Right lung (tissue), 5 donors: Measurements from ENCODE around the gene NFATC1. TPM values are rescaled to one million over a fixed set of nuclear protein-coding genes. Genes with fewer than 3 reads are reported as not detected.

ENCODE experiments used
- DNase-seq, 2 donors: peaks; one replicate each; pipeline ENCODE4 v3.0.0-alpha.2; 2013
- polyA plus RNA-seq, 5 donors: library from polyadenylated mRNA; unstranded; fragments of 120-200 nt; gene quantifications; one replicate each; pipeline versions ENCODE4 v1.2.1 to v1.2.3, GENCODE V29; 2013; ENCODE audit warnings: inconsistent platforms in 1 of 5, low replicate concordance in 1 of 5; ENCODE audit not compliant: insufficient read length in 5 of 5, insufficient read depth in 1 of 5

NFATC1 gene
- polyA plus RNA-seq, 5 donors = 5.6 to 8.0 (median 6.9) TPM

DNA sequence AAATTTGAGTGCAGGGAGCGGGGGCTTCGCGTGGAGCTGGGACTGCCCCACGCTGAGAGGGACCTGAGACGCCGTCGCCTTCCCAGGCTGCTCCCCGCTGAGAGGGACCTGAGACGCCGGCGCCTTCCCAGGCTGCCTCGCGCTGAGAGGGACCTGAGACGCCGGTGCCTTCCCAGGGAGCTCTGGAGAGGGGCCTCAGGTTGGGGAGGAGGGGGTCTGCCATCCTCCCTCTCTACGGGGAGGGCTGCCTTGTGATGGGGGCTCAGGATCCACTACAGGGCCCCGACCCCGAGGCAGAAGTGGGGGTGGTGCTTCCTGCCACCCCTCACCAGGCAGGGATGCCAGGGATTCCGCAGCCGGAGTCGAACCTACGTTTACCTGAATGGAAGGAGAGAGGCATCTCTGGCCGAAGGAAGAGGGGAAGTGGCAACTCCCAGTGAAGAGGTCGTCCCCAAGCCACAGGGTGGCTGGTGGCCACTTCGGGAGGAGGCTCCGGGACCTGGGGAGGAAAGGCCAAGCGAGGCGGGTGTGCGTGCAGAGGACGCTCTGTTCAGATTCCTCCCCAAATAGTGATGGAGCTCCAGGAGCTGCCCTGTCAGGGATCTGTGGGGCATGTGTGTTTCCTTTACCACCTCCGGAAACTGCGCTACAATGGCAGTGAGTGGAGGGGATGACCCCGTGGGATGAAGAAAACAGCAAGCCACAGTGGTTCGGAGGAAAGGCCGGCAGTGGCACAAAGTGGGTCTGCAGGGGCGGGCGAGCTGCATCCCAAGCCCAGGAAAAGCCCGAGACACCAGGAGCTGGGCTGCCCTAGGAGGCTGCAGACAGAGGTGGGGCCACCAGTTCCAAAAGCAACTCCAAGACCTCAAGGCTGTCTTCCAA lies 175.7 kb downstream of the NFATC1 start:
- no peak for DNase-seq

DNA sequence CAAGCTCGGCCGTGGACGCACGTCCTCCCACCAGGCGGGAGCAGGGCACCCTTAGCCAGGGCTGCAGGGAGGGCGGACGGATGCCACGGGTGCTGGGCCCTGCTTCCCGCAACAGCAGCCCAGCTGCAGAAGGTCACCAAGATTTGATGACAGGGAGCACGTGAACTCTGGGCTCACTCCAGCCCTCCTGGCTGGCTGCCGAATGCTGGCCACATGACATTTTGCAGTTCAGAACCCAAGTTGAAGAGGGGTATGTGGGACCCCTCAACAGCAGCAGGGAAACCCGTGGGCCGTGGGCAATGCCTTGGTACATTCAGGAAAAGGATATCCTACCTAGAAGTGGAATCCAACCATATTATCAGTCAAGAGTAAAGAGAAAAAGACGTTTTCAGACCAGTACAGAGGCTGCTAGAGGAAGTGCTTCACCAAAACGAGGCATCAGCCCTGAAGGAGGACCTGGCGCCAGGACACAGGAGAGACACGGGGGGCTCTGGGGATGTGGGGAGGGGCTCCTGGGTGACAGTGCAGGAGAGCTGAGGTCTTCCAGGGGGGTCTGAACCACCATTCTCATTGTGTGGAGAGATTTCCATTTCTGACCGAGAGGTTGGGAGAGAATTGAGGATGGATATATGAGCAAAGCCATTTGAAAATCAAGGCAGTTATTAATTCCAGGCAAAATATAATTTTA lies 176.5 kb downstream of the NFATC1 start:
- no peak for DNase-seq

DNA sequence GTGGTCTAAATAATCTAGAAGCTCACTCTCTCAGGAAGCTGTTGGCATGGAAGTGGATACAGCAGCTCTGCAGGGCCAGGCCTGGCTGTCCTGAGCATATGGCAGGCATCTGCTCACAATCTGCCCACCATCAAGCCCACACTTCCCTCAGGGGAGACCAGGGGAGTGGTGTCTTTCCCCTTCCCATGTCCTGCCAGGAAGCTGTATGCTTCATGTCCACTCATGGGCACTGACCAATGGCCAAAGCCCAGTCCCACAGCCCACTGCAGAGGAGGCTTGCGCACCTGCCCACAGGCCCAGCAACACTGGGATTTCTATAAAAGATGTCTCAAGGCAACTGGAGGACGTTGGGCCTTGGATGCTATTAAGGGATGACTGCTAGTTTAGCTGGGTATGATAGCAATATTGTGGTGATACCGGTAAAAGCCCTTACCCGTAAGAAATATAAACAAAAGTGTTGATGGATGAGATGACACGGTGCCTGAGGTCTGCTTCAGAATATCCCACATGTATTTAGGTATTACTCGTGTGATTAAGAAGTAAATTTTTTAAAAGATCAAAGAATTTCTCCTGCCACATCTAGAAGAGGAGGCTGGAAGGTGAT lies 177.2 kb downstream of the NFATC1 start:
- DNase-seq = no peak

DNA sequence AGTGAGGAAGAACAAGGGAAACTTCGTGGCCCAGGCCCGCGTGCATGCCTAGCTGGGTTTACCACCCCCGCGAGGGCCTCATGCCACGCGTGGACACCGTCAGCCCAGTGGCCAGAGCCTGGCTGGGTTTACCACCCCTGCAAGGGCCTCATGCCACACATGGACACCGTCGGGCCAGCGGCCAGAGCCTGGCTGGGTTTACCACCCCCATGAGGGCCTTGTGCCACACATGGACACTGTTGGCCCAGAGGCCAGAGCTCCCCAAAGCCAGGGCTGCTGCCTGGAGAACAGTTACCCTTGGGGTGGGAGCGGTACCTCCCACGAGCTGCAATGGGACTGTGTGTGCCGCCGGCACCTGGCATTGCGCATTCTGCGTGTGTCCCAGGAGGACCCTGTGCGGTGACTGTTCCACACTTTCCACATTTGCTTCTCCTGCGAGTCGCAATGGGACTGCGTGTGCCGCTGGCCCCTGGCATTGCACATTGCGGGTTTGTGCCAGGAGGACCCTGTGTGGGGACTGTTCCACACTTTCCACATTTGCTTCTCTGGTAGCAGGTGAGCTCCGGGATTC lies 178.3 kb downstream of the NFATC1 start:
- DNase-seq = no peak

DNA sequence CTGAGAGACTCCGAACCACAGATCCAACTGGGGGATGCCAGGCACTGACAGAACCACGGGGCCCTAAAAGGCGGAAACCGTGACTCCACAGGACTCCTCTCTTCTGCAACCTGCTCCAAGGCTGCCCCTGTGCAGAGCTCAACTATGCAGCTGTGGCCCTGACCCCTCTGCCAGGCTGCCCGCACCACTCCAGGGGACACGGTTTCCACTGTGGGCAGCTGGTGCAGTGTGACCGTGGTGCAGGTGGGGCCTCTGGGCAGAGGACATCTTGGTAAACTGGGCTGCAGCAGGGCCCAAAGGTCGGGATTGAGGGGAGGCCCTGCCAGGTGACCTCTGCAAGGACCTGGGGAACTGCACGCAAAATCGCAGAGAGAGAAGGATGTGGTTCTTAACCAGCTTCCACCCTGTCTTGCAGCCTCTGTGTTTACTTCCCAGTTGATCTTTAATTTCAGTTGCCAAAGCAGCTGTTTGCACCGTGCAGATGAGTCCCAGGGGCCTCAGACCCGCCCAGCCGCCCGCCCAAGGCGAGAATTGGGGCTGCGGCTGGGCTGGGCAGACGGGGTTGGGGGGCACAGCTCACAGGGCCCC lies 179.3 kb downstream of the NFATC1 start:
- DNase-seq = no peak

DNA sequence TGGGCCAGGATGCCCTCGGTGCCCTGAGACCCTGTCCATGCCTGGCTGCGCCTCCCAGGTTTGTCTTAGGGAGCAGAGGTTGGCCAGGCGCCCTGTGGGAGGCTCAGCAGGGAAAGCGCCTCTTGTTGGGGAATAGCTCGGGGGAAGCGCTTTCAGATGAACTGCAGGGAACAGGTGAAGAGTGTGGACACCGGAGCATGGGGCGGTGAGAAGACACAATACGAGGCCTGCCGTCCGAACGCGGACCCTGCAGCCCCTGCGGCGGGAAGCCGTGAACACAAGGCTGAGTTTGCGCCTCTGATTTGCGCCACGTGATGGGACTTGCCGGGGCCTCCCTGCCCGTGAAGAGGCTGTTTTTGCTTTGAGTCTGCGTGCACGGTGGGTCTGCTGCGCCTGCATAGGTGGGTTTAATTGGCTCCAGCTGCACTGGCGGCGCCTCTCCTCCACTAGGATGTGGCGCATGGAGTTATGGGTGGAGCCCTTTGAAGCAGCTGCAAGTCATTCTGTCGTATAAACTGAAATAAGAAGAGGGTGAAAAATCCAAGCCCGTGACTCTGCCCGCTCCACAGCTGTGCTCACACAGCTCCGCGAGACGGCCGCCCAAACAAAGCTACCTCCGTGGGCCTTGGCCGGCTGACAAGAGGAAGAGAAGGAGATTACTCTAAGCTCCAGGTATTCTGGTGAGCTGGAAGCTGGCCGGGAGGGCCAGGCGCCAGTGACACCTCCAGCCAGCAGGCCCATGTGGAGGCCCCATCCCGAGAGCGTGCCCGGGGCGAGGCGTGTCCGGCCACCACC lies 180.4 kb downstream of the NFATC1 start:
- DNase-seq = peak; percentile 37 to 49

DNA sequence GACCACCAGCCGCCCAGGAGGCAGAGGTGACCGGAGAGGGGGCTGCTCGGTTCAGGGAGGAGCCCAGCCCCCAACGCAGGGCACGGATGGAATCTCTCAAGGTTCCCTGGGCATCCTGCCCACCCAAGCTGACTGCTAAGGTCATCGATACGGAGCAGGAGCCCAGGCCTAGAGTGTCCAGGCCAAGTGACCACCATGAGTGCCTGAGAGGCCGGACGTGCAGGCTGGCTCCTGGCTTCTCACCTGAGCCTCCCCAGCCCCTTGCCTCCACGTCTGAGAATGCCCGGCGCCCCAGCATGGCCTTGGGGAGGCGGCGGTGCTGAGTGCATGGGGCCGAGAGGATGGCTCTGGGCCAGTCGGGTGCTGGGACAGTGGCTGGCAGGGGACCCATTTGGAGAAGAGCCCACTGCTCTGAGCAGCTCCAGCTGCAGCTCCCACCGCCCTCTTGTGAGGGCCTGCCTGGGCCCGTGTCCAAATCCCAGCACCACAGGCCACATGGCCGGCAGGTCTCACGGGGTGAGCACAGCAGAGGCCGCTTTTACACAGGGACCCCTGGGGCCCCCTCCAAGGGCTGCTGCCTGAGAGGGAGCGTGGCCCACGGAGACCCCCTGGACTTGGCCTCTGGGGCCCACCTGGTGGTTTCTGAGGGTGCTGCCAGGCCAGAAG lies 181.1 kb downstream of the NFATC1 start:
- DNase-seq = peak; percentile 81 to 83

DNA sequence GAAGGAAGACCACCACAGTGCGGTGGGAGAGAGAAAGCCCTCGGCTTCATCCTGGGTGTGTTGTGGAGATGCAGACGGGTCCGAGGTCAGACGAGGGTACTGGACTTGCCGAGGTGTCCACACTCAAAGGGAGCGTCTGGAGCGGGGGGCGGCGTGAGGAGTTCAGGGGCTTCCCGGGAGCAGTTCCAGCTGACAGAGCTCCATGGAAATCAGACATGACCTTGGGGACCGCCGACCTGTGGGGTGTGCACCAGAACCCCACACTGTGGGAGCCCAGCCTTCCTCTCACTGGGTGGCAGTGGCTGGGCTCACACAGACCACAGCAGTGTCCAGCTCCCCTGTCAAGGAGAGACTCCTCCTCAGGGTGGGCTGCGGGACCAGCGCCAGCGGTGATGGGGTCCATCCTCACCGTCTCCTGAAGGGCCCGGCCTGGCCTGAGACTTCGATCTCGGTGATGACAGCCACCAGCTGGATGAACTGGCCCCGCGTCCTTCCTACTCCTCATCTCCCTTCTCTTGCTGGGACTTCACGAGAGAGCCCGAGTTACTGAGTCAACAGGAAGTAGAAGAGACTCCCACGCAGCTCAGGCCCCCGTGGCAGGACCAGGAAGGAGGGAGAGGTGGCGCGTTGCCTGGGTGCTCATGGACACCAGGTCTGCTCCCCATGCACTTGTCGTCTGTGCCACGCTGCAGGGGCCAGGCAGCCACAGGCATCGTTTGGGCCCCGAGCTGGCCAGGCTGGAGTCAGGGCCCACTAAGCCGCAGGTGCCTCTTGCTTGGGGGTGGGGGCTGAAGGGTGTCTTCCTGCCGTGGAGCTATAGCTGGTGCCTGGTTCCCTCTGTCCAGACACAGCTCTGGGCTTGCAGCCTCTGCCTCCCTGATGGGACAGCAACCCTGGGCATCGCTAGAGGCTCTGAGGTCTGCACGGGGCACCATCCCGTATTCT lies 182.0 kb downstream of the NFATC1 start:
- DNase-seq = no peak

DNA sequence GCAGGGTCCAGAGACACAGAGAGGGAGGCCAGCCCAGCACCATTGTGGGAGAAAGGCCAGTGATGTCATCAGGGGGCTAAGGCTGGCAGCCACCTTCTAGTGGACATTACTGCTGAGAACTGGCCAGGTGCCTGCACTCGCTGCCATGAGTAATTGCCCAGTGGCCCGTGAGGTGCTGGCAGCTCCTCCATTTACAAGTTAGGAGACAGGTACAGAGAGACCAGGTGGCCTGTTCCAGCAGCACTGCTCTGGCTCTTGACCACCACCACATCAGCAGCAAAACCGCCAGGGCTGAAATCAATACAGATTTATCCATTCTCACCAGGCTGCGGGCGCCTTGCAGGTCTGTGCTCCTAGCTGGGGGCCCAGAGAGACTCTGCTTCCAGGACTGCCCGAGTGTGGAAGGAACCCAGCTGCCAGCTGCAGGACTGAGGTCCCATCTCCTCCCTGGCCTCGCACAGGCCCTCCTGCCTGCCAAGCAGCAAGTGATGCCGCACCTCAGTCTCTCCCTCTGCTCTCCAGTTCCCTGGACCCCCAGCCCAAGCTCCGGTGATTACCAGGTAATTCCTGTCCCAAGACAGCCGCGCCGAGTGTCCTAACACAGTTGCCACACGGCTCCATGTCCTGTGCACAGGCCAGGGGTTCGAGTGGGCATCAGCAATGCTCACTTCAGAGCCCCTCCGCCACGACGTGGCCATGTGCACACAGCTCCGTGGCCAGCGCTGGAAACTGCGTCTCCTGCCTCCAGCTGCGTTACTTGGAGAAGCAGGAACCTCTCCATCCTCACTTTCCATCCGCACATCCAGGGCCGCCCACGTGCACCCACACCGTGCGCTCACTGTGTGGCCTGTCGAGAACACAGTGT lies 182.9 kb downstream of the NFATC1 start:
- DNase-seq = no peak
